DND-41 (cell line): ENCODE data around the gene ROBO2.

Experiments
- ATAC-seq: fragments of 200-7000 bp; cut with Tn5 transposase; 3 replicates; pipeline ENCODE4 v1.9.1; 2021; ENCODE audit warnings: low read depth; ENCODE audit not compliant: insufficient read depth
- DNase-seq: peaks from one replicate; pipeline ENCODE4 v3.0.0-alpha.2; 2020
- H2AFZ ChIP-seq: 2 replicates; pipeline ENCODE4 v1.6.0; 2012; ENCODE audit warnings: low read depth, low read length
- H3K27ac ChIP-seq: 2 replicates; pipeline ENCODE4 v1.5.1; 2012; ENCODE audit warnings: low read length, inconsistent platforms
- H3K27me3 ChIP-seq: fragments of 200-600 bp; sonication (generic); 2 replicates; pipeline ENCODE4 v1.6.0; 2012; ENCODE audit warnings: low read length, mild to moderate bottlenecking, inconsistent platforms; ENCODE audit not compliant: insufficient read depth, poor library complexity
- H3K36me3 ChIP-seq: 2 replicates; pipeline ENCODE4 v1.5.1; 2012; ENCODE audit warnings: low read length, inconsistent platforms; ENCODE audit not compliant: insufficient read depth
- H3K4me1 ChIP-seq: 2 replicates; pipeline ENCODE4 v1.5.1; 2012; ENCODE audit warnings: mild to moderate bottlenecking, low read length; ENCODE audit not compliant: insufficient read depth
- H3K4me2 ChIP-seq: 2 replicates; pipeline ENCODE4 v1.6.0; 2012; ENCODE audit warnings: mild to moderate bottlenecking, moderate library complexity, low read length, inconsistent platforms; ENCODE audit not compliant: insufficient read depth
- H3K4me3 ChIP-seq, 2 experiments: fragments of 200-600 bp in 1 of 2; shearing (Covaris generic) in 1 of 2; 2 replicates each; pipeline ENCODE4 v1.5.1; 2012 to 2016; ENCODE audit warnings: inconsistent platforms in 2 of 2, low read length in 2 of 2, mild to moderate bottlenecking in 2 of 2, low read depth in 1 of 2, moderate library complexity in 1 of 2
- H3K79me2 ChIP-seq: 2 replicates; pipeline ENCODE4 v1.6.0; 2012; ENCODE audit warnings: low read length, inconsistent platforms; ENCODE audit not compliant: insufficient read depth
- H3K9ac ChIP-seq: 2 replicates; pipeline ENCODE4 v1.6.0; 2012; ENCODE audit warnings: low read depth, mild to moderate bottlenecking, inconsistent platforms, low read length, moderate library complexity
- H3K9me3 ChIP-seq: 2 replicates; pipeline ENCODE4 v1.5.1; 2012; ENCODE audit warnings: low read length, moderate library complexity, mild to moderate bottlenecking, inconsistent platforms; ENCODE audit not compliant: insufficient read depth, severe bottlenecking
- H4K20me1 ChIP-seq: 2 replicates; pipeline ENCODE4 v1.6.0; 2012; ENCODE audit warnings: low read length; ENCODE audit not compliant: insufficient read depth
- EZH2 ChIP-seq: IDR thresholded peaks from 3 replicates; pipeline ENCODE4 v1.6.1; 2012; ENCODE audit warnings: borderline replicate concordance, low read depth, mild to moderate bottlenecking, moderate library complexity, low read length, inconsistent platforms; ENCODE audit not compliant: severe bottlenecking
- TF ChIP-seq, protein P1 (sequence below): IDR thresholded peaks from 2 replicates; pipeline ENCODE4 v1.5.1; 2012; ENCODE audit warnings: borderline replicate concordance, low read length, moderate library complexity, mild to moderate bottlenecking; ENCODE audit not compliant: poor library complexity, severe bottlenecking; ENCODE audit errors: extremely low read depth

ROBO2 gene

DNA sequence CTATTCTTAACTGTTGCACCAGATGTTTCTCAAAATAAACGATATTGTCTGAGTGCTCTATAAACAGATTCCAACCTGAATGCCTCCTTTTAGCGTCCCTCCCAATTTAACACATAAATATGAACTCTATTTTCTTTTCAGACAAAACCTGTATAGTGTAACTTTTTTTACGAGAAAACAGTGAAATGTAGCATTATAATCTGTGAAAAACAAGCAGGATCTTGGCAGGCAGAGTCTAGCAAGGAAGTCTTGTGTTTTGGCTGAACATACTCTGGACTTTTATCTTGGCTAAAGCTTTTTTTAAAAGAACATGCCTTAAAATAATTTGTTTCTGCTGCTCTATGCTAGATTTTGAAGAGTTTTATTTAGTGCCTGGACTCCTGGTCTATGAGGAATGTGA is 150.5 kb downstream of the ROBO2 start:
- ATAC-seq (no peak), DNase-seq (no peak)
- Histone ChIP-seq H3K4me1 (no peaks in the 10 kb centered on the region), H3K9me3 (no peaks in the 10 kb centered on the region), H3K27ac (no peak overlapping the region), H3K9ac (no peak overlapping the region), H3K36me3 (no peaks in the 10 kb centered on the region), H2AFZ (no peak overlapping the region), H4K20me1 (no peaks in the 10 kb centered on the region), H3K4me3 (no peak overlapping the region), H3K4me2 (no peak overlapping the region), H3K27me3 (no peaks in the 10 kb centered on the region), H3K79me2 (no peaks in the 10 kb centered on the region)
- no peak for TF ChIP-seq EZH2
- TF ChIP-seq, protein P1, sequence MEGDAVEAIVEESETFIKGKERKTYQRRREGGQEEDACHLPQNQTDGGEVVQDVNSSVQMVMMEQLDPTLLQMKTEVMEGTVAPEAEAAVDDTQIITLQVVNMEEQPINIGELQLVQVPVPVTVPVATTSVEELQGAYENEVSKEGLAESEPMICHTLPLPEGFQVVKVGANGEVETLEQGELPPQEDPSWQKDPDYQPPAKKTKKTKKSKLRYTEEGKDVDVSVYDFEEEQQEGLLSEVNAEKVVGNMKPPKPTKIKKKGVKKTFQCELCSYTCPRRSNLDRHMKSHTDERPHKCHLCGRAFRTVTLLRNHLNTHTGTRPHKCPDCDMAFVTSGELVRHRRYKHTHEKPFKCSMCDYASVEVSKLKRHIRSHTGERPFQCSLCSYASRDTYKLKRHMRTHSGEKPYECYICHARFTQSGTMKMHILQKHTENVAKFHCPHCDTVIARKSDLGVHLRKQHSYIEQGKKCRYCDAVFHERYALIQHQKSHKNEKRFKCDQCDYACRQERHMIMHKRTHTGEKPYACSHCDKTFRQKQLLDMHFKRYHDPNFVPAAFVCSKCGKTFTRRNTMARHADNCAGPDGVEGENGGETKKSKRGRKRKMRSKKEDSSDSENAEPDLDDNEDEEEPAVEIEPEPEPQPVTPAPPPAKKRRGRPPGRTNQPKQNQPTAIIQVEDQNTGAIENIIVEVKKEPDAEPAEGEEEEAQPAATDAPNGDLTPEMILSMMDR, result no peak

- ATAC-seq, result no peak
Observed at GRCh38 chr3:77191014-77191413, 151.1 kb downstream of the ROBO2 start.

DNA sequence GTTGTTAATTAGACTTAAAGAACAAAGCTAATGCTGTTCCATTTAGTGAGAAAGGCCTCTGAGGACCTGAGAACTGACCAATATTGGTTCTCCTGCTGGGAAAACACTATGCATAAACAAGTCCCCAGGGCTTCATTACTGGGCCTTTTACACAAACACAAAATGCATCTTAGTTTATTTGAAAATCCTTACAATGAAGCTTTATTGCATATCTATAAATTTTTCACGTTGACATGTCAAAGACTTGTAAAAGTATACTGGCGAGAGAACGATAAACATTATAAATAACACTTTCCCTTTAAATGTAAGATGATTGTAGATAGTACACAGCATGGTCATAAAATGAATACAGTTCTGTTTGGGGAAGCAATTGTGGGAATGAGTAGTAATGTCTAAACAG is 151.7 kb downstream of the ROBO2 start:
- Histone ChIP-seq H3K79me2 (no peaks in the 10 kb centered on the region), H3K27ac (no peak overlapping the region), H3K4me2 (no peak overlapping the region), H3K4me1 (no peaks in the 10 kb centered on the region), H2AFZ (no peak overlapping the region), H3K4me3 (no peak overlapping the region), H3K9me3 (no peaks in the 10 kb centered on the region), H3K36me3 (no peaks in the 10 kb centered on the region), H3K27me3 (no peaks in the 10 kb centered on the region), H4K20me1 (no peaks in the 10 kb centered on the region), H3K9ac (no peak overlapping the region)
- TF ChIP-seq, protein P1, result no peak
- TF ChIP-seq EZH2, result no peak
- DNase-seq (no peak), ATAC-seq (no peak)

More at GRCh38 chr3:77191014-77191413, 151.1 kb downstream of the ROBO2 start:
- Histone ChIP-seq H3K27me3 (no peaks in the 10 kb centered on the region), H4K20me1 (no peaks in the 10 kb centered on the region), H3K9ac (no peak overlapping the region), H2AFZ (no peak overlapping the region), H3K4me1 (no peaks in the 10 kb centered on the region), H3K36me3 (no peaks in the 10 kb centered on the region), H3K27ac (no peak overlapping the region), H3K9me3 (no peaks in the 10 kb centered on the region), H3K79me2 (no peaks in the 10 kb centered on the region), H3K4me3 (no peak overlapping the region), H3K4me2 (no peak overlapping the region)
- DNase-seq, result no peak
- TF ChIP-seq, protein P1, result no peak
- TF ChIP-seq EZH2, result no peak
